IgD-negative memory B cell (primary cell): ENCODE results near the gene HSD17B3. TPM values are rescaled to one million over a fixed set of nuclear protein-coding genes. Genes with fewer than 3 reads are reported as not detected.
A peak's percentile ranks its signal among the peaks of the same experiment; 100 is the strongest.
"Not testable (repeated sequence)": the region's sequence is repeated elsewhere in the genome, so short reads cannot be mapped to it uniquely, and the experiment has no call there.

ENCODE experiments used
- H3K27ac Mint-ChIP-seq, 3 donors: one replicate each; pipeline ENCODE4 v1.8.0; 2020 to 2022; ENCODE audit warnings: mild to moderate bottlenecking in 3 of 3, mixed read lengths in 3 of 3, moderate library complexity in 1 of 3
- H3K27me3 Mint-ChIP-seq: one replicate; pipeline ENCODE4 v1.8.0; 2021; ENCODE audit warnings: mixed read lengths
- H3K36me3 Mint-ChIP-seq: one replicate; pipeline ENCODE4 v1.8.0; 2020; ENCODE audit warnings: mild to moderate bottlenecking, mixed read lengths
- H3K4me1 Mint-ChIP-seq, 3 donors: one replicate each; pipeline ENCODE4 v1.8.0; 2020 to 2022; ENCODE audit warnings: mixed read lengths in 3 of 3, mild to moderate bottlenecking in 1 of 3
- H3K4me3 Mint-ChIP-seq, 4 donors: one replicate each; pipeline ENCODE4 v1.8.0; 2020 to 2022; ENCODE audit warnings: mild to moderate bottlenecking in 4 of 4, mixed read lengths in 4 of 4, moderate library complexity in 3 of 4
- H3K9me3 Mint-ChIP-seq, 3 donors: one replicate each; pipeline ENCODE4 v1.8.0; 2020 to 2021; ENCODE audit warnings: mixed read lengths in 3 of 3, mild to moderate bottlenecking in 1 of 3
- polyA plus RNA-seq: library from polyadenylated mRNA; unstranded; fragments of 300-500 nt; fragmentation: Illumina TruSeq; gene quantifications from one replicate; pipeline ENCODE4 v1.2.3, GENCODE V29; 2021

Gene HSD17B3
- polyA plus RNA-seq, 1 donor from 2014 or later = not detected

GRCh38 chr9:96204853-96205252 lies 97.1 kb downstream of the HSD17B3 start:
- H3K27me3 Mint-ChIP-seq = peaks cover 2% of the 10 kb centered on the region
- no peaks in the 10 kb centered on the region for H3K4me1 Mint-ChIP-seq
- no peak overlapping the region for H3K4me3 Mint-ChIP-seq
- peaks cover 0 to 2% (median 0%) of the 10 kb centered on the region in 3 donors for H3K9me3 Mint-ChIP-seq
- H3K27ac Mint-ChIP-seq = no peak overlapping the region
- H3K36me3 Mint-ChIP-seq = no peaks in the 10 kb centered on the region

- Mint-ChIP-seq H3K27me3 (peaks cover 3% of the 10 kb centered on the region), H3K36me3 (no peaks in the 10 kb centered on the region), H3K4me3 (no peak overlapping the region), H3K27ac (no peak overlapping the region), H3K9me3 (peaks cover 0 to 2% (median 0%) of the 10 kb centered on the region in 3 donors), H3K4me1 (no peaks in the 10 kb centered on the region)
Observed at GRCh38 chr9:96203867-96204501, 98.0 kb downstream of the HSD17B3 start.

- Mint-ChIP-seq H3K9me3 (peaks cover 0 to 2% (median 0%) of the 10 kb centered on the region in 3 donors), H3K27me3 (peaks cover 3% of the 10 kb centered on the region), H3K4me1 (no peaks in the 10 kb centered on the region), H3K27ac (no peak overlapping the region), H3K36me3 (no peaks in the 10 kb centered on the region), H3K4me3 (no peak overlapping the region)
Observed at GRCh38 chr9:96202971-96203780, 98.8 kb downstream of the HSD17B3 start.

- Mint-ChIP-seq H3K27me3 (peaks cover 3% of the 10 kb centered on the region), H3K4me3 (no peak overlapping the region), H3K27ac (no peak overlapping the region), H3K4me1 (no peaks in the 10 kb centered on the region), H3K9me3 (peaks cover 0 to 2% (median 0%) of the 10 kb centered on the region in 3 donors), H3K36me3 (no peaks in the 10 kb centered on the region)
Observed at GRCh38 chr9:96201140-96201539, 100.8 kb downstream of the HSD17B3 start.

- Mint-ChIP-seq H3K36me3 (no peaks in the 10 kb centered on the region), H3K4me3 (no peak overlapping the region), H3K27me3 (peaks cover 11% of the 10 kb centered on the region), H3K4me1 (no peaks in the 10 kb centered on the region), H3K9me3 (peaks cover 0 to 2% (median 0%) of the 10 kb centered on the region in 3 donors), H3K27ac (peak overlapping the region in 1 of 3 donors; percentile 36)
Observed at GRCh38 chr9:96199006-96199405, 103.0 kb downstream of the HSD17B3 start.

GRCh38 chr9:96195541-96195940 lies 106.4 kb downstream of the HSD17B3 start:
- H3K4me1 Mint-ChIP-seq = no peaks in the 10 kb centered on the region
- peaks cover 11% of the 10 kb centered on the region for H3K27me3 Mint-ChIP-seq
- H3K9me3 Mint-ChIP-seq = peaks cover 0 to 7% (median 5%) of the 10 kb centered on the region in 3 donors
- H3K4me3 Mint-ChIP-seq = no peak overlapping the region
- no peak overlapping the region for H3K27ac Mint-ChIP-seq
- no peaks in the 10 kb centered on the region for H3K36me3 Mint-ChIP-seq

- no peaks in the 10 kb centered on the region for H3K36me3 Mint-ChIP-seq
Observed at GRCh38 chr9:96193236-96193755, 108.7 kb downstream of the HSD17B3 start.

GRCh38 chr9:96192710-96193109 lies 109.3 kb downstream of the HSD17B3 start:
- peaks cover 9% of the 10 kb centered on the region for H3K27me3 Mint-ChIP-seq
- no peaks in the 10 kb centered on the region for H3K4me1 Mint-ChIP-seq
- peak overlapping the region in 1 of 4 donors; percentile 40 for H3K4me3 Mint-ChIP-seq
- H3K27ac Mint-ChIP-seq = no peak overlapping the region
- H3K36me3 Mint-ChIP-seq = no peaks in the 10 kb centered on the region
- peaks cover 0 to 11% (median 6%) of the 10 kb centered on the region in 3 donors for H3K9me3 Mint-ChIP-seq

More at GRCh38 chr9:96193236-96193755, 108.7 kb downstream of the HSD17B3 start:
- no peaks in the 10 kb centered on the region for H3K4me1 Mint-ChIP-seq
- peaks cover 9% of the 10 kb centered on the region for H3K27me3 Mint-ChIP-seq
- H3K9me3 Mint-ChIP-seq = peaks cover 0 to 11% (median 6%) of the 10 kb centered on the region in 3 donors
- no peak overlapping the region for H3K4me3 Mint-ChIP-seq
- H3K27ac Mint-ChIP-seq = no peak overlapping the region

GRCh38 chr9:96189995-96190394 lies 112.0 kb downstream of the HSD17B3 start:
- H3K27me3 Mint-ChIP-seq = peaks cover 10% of the 10 kb centered on the region
- peaks cover 6 to 11% (median 9%) of the 10 kb centered on the region in 3 donors for H3K9me3 Mint-ChIP-seq
- no peak overlapping the region for H3K4me3 Mint-ChIP-seq
- H3K27ac Mint-ChIP-seq = no peak overlapping the region
- no peaks in the 10 kb centered on the region for H3K4me1 Mint-ChIP-seq
- H3K36me3 Mint-ChIP-seq = no peaks in the 10 kb centered on the region

GRCh38 chr9:96189581-96189980 lies 112.4 kb downstream of the HSD17B3 start:
- H3K4me3 Mint-ChIP-seq, H3K27ac Mint-ChIP-seq, H3K4me1 Mint-ChIP-seq, H3K36me3 Mint-ChIP-seq: not testable (repeated sequence)
- H3K27me3 Mint-ChIP-seq = peaks cover 12% of the 10 kb centered on the region
- H3K9me3 Mint-ChIP-seq = peaks cover 6 to 11% (median 9%) of the 10 kb centered on the region in 3 donors

- Mint-ChIP-seq H3K9me3 (peaks cover 6 to 11% (median 9%) of the 10 kb centered on the region in 3 donors), H3K4me3 (no peak overlapping the region), H3K27ac (no peak overlapping the region), H3K27me3 (peaks cover 13% of the 10 kb centered on the region), H3K4me1 (no peaks in the 10 kb centered on the region), H3K36me3 (no peaks in the 10 kb centered on the region)
Observed at GRCh38 chr9:96188571-96188970, 113.4 kb downstream of the HSD17B3 start.

GRCh38 chr9:96187151-96187555 lies 114.8 kb downstream of the HSD17B3 start:
- H3K27me3 Mint-ChIP-seq = peaks cover 12% of the 10 kb centered on the region
- H3K27ac Mint-ChIP-seq = no peak overlapping the region
- no peaks in the 10 kb centered on the region for H3K4me1 Mint-ChIP-seq
- no peak overlapping the region for H3K4me3 Mint-ChIP-seq
- H3K36me3 Mint-ChIP-seq = no peaks in the 10 kb centered on the region
- H3K9me3 Mint-ChIP-seq = peaks cover 4 to 8% (median 8%) of the 10 kb centered on the region in 3 donors

GRCh38 chr9:96186591-96187011 lies 115.4 kb downstream of the HSD17B3 start:
- no peaks in the 10 kb centered on the region for H3K4me1 Mint-ChIP-seq

GRCh38 chr9:96185518-96186156 lies 116.3 kb downstream of the HSD17B3 start:
- Mint-ChIP-seq H3K27ac (no peak overlapping the region), H3K36me3 (no peaks in the 10 kb centered on the region), H3K27me3 (peaks cover 12% of the 10 kb centered on the region), H3K4me3 (no peak overlapping the region), H3K9me3 (peaks cover 4 to 8% (median 5%) of the 10 kb centered on the region in 3 donors), H3K4me1 (no peaks in the 10 kb centered on the region)

More at GRCh38 chr9:96186591-96187011, 115.4 kb downstream of the HSD17B3 start:
- no peak overlapping the region for H3K4me3 Mint-ChIP-seq
- H3K9me3 Mint-ChIP-seq = peaks cover 4 to 8% (median 8%) of the 10 kb centered on the region in 3 donors
- H3K27ac Mint-ChIP-seq = no peak overlapping the region
- no peaks in the 10 kb centered on the region for H3K36me3 Mint-ChIP-seq
- peaks cover 12% of the 10 kb centered on the region for H3K27me3 Mint-ChIP-seq
